Activated CD4-positive, alpha-beta T cell treated with anti-CD3 and anti-CD28 coated beads, Interleukin-2, amount 10 ng/mL, durations not matched to agents 7 days and 5 days (primary cell): ENCODE results near the gene LRRC27. TPM values are rescaled to one million over a fixed set of nuclear protein-coding genes. Genes with fewer than 3 reads are reported as not detected.
"Not testable (repeated sequence)": the region's sequence is repeated elsewhere in the genome, so short reads cannot be mapped to it uniquely, and the experiment has no call there.

Source experiments
- CTCF ChIA-PET: fragments of 350-600 bp; sonication (Branson Sonifier 250); formaldehyde crosslinking; loops from one replicate; lab custom pipeline; 2021; ENCODE audit warnings: antibody characterized with exemption; lab: Charles Lee
- POLR2A ChIA-PET: fragments of 350-600 bp; sonication (Branson Sonifier 250); formaldehyde crosslinking; loops from one replicate; lab custom pipeline; 2021; ENCODE audit warnings: antibody characterized with exemption; lab: Charles Lee
- DNase-seq: peaks from one replicate; pipeline ENCODE4 v3.0.0-alpha.2; 2020
- H3K27ac Mint-ChIP-seq: one replicate; pipeline ENCODE4 v1.8.0; 2021; ENCODE audit warnings: mild to moderate bottlenecking, moderate library complexity, mixed read lengths
- H3K27me3 Mint-ChIP-seq: one replicate; pipeline ENCODE4 v1.8.0; 2021; ENCODE audit warnings: mixed read lengths
- H3K36me3 Mint-ChIP-seq: one replicate; pipeline ENCODE4 v1.8.0; 2021; ENCODE audit warnings: low read depth, mixed read lengths
- H3K4me1 Mint-ChIP-seq: one replicate; pipeline ENCODE4 v1.8.0; 2021; ENCODE audit warnings: mixed read lengths
- H3K4me3 Mint-ChIP-seq: one replicate; pipeline ENCODE4 v1.8.0; 2021; ENCODE audit warnings: mild to moderate bottlenecking, moderate library complexity, mixed read lengths
- H3K9me3 Mint-ChIP-seq: one replicate; pipeline ENCODE4 v1.8.0; 2021; ENCODE audit warnings: mixed read lengths
- total RNA-seq, 2 experiments: library from RNA; stranded (reverse); gene quantifications; one replicate each; pipeline ENCODE4 v1.2.3, GENCODE V29; 2021

The LRRC27 gene
- total RNA-seq, 2 experiments from 2014 or later, result 4.4 to 6.1 TPM

GRCh38 chr10:132384618-132385388 lies 52.8 kb downstream of the LRRC27 start:
- H3K36me3 Mint-ChIP-seq, result no peaks in the 10 kb centered on the region
- H3K4me3 Mint-ChIP-seq, result no peak overlapping the region
- H3K9me3 Mint-ChIP-seq, result no peaks in the 10 kb centered on the region
- no peak for DNase-seq
- CTCF ChIA-PET, result interaction anchor here (1.5 to 2.2 kb wide), 2 partner anchors 59 to 63 kb away, joined by 4 to 6 read pairs; no protein-coding TSS in a partner anchor
- POLR2A ChIA-PET, result no interaction called here
- H3K27me3 Mint-ChIP-seq, result no peaks in the 10 kb centered on the region
- H3K4me1 Mint-ChIP-seq, result peaks cover 9% of the 10 kb centered on the region
- H3K27ac Mint-ChIP-seq, result no peak overlapping the region

- Mint-ChIP-seq H3K9me3 (no peaks in the 10 kb centered on the region), H3K27ac (peak overlapping the region; percentile 31), H3K27me3 (no peaks in the 10 kb centered on the region), H3K4me1 (peaks cover 9% of the 10 kb centered on the region), H3K36me3 (no peaks in the 10 kb centered on the region), H3K4me3 (no peak overlapping the region)
- ChIA-PET CTCF (interaction anchor here (2.2 kb wide), 1 partner anchor 62 kb away, joined by 6 read pairs; no protein-coding TSS in a partner anchor), POLR2A (no interaction called here)
- DNase-seq, result no peak
Measured at GRCh38 chr10:132385389-132385667, 53.3 kb downstream of the LRRC27 start.

GRCh38 chr10:132385721-132386418 lies 53.9 kb downstream of the LRRC27 start:
- POLR2A ChIA-PET, result no interaction called here
- CTCF ChIA-PET, result interaction anchor here (2.2 kb wide), 1 partner anchor 62 kb away, joined by 6 read pairs; no protein-coding TSS in a partner anchor
- H3K9me3 Mint-ChIP-seq, result no peaks in the 10 kb centered on the region
- no peaks in the 10 kb centered on the region for H3K27me3 Mint-ChIP-seq
- DNase-seq, result no peak
- peak overlapping the region; percentile 31 for H3K27ac Mint-ChIP-seq
- H3K36me3 Mint-ChIP-seq, result no peaks in the 10 kb centered on the region
- H3K4me1 Mint-ChIP-seq, result peaks cover 9% of the 10 kb centered on the region
- H3K4me3 Mint-ChIP-seq, result no peak overlapping the region

GRCh38 chr10:132386419-132386831 lies 54.4 kb downstream of the LRRC27 start:
- POLR2A ChIA-PET, result no interaction called here

GRCh38 chr10:132386896-132387295 lies 54.9 kb downstream of the LRRC27 start:
- H3K27me3 Mint-ChIP-seq, H3K27ac Mint-ChIP-seq, H3K4me3 Mint-ChIP-seq, H3K9me3 Mint-ChIP-seq, H3K36me3 Mint-ChIP-seq, POLR2A ChIA-PET, H3K4me1 Mint-ChIP-seq, DNase-seq: not testable (repeated sequence)
- CTCF ChIA-PET, result interaction anchor here (1.0 to 2.2 kb wide), 2 partner anchors 59 to 61 kb away, joined by 3 to 6 read pairs; no protein-coding TSS in a partner anchor

More at GRCh38 chr10:132386419-132386831, 54.4 kb downstream of the LRRC27 start:
- Mint-ChIP-seq H3K4me1 (peaks cover 8% of the 10 kb centered on the region), H3K9me3 (no peaks in the 10 kb centered on the region), H3K36me3 (no peaks in the 10 kb centered on the region), H3K27ac (no peak overlapping the region), H3K4me3 (no peak overlapping the region), H3K27me3 (no peaks in the 10 kb centered on the region)
- DNase-seq, result no peak
- CTCF ChIA-PET, result interaction anchor here (2.2 kb wide), 1 partner anchor 61 kb away, joined by 6 read pairs; no protein-coding TSS in a partner anchor

GRCh38 chr10:132387764-132388210 lies 55.8 kb downstream of the LRRC27 start:
- CTCF ChIA-PET, result interaction anchor here (0.6 to 1.0 kb wide), 4 partner anchors 43 to 187 kb away, joined by 3 read pairs; no protein-coding TSS in a partner anchor
- Mint-ChIP-seq H3K27me3 (no peaks in the 10 kb centered on the region), H3K9me3 (peaks cover 7% of the 10 kb centered on the region), H3K36me3 (no peaks in the 10 kb centered on the region), H3K27ac (peak overlapping the region; percentile 71), H3K4me1 (peaks cover 4% of the 10 kb centered on the region), H3K4me3 (peak overlapping the region; percentile 22)
- DNase-seq, result peak; percentile 76
- POLR2A ChIA-PET, result no interaction called here

GRCh38 chr10:132388891-132389432 lies 57.0 kb downstream of the LRRC27 start:
- CTCF ChIA-PET, result interaction anchor here (1.2 kb wide), 1 partner anchor 58 kb away, joined by 3 read pairs; no protein-coding TSS in a partner anchor
- Mint-ChIP-seq H3K4me1 (peaks cover 4% of the 10 kb centered on the region), H3K4me3 (no peak overlapping the region), H3K27ac (no peak overlapping the region), H3K9me3 (peaks cover 7% of the 10 kb centered on the region), H3K36me3 (no peaks in the 10 kb centered on the region), H3K27me3 (no peaks in the 10 kb centered on the region)
- no peak for DNase-seq
- POLR2A ChIA-PET, result no interaction called here

GRCh38 chr10:132389433-132390169 lies 57.6 kb downstream of the LRRC27 start:
- Mint-ChIP-seq H3K27ac (no peak overlapping the region), H3K27me3 (no peaks in the 10 kb centered on the region), H3K9me3 (peaks cover 7% of the 10 kb centered on the region), H3K4me1 (peaks cover 4% of the 10 kb centered on the region), H3K4me3 (no peak overlapping the region), H3K36me3 (no peaks in the 10 kb centered on the region)
- no peak for DNase-seq
- CTCF ChIA-PET, result interaction anchor here (1.0 to 1.2 kb wide), 2 partner anchors 54 to 57 kb away, joined by 3 read pairs; no protein-coding TSS in a partner anchor
- POLR2A ChIA-PET, result no interaction called here

GRCh38 chr10:132390170-132390920 lies 58.4 kb downstream of the LRRC27 start:
- Mint-ChIP-seq H3K4me1 (peaks cover 4% of the 10 kb centered on the region), H3K27ac (no peak overlapping the region), H3K9me3 (peaks cover 7% of the 10 kb centered on the region), H3K27me3 (no peaks in the 10 kb centered on the region), H3K4me3 (no peak overlapping the region), H3K36me3 (no peaks in the 10 kb centered on the region)
- ChIA-PET POLR2A (no interaction called here), CTCF (interaction anchor here (1.0 to 1.2 kb wide), 2 partner anchors 53 to 57 kb away, joined by 3 read pairs; no protein-coding TSS in a partner anchor)
- no peak for DNase-seq

GRCh38 chr10:132390921-132391675 lies 59.1 kb downstream of the LRRC27 start:
- H3K27ac Mint-ChIP-seq, result no peak overlapping the region
- ChIA-PET POLR2A (no interaction called here), CTCF (no interaction called here)
- H3K9me3 Mint-ChIP-seq, result peaks cover 7% of the 10 kb centered on the region
- no peaks in the 10 kb centered on the region for H3K27me3 Mint-ChIP-seq
- peaks cover 4% of the 10 kb centered on the region for H3K4me1 Mint-ChIP-seq
- H3K4me3 Mint-ChIP-seq, result no peak overlapping the region
- no peaks in the 10 kb centered on the region for H3K36me3 Mint-ChIP-seq
- no peak for DNase-seq

- POLR2A ChIA-PET, result no interaction called here
- CTCF ChIA-PET, result no interaction called here
- no peak overlapping the region for H3K4me3 Mint-ChIP-seq
Measured at GRCh38 chr10:132391676-132392020, 59.7 kb downstream of the LRRC27 start.

More at GRCh38 chr10:132391676-132392020, 59.7 kb downstream of the LRRC27 start:
- no peaks in the 10 kb centered on the region for H3K27me3 Mint-ChIP-seq
- H3K36me3 Mint-ChIP-seq, result no peaks in the 10 kb centered on the region
- H3K9me3 Mint-ChIP-seq, result peaks cover 7% of the 10 kb centered on the region
- H3K4me1 Mint-ChIP-seq, result peaks cover 4% of the 10 kb centered on the region
- H3K27ac Mint-ChIP-seq, result no peak overlapping the region
- no peak for DNase-seq
